ACC112 (cell line): ENCODE measurements around the gene GTF2H1.
A peak's percentile ranks its signal among the peaks of the same experiment; 100 is the strongest.

ENCODE experiments used
- H2AFZ ChIP-seq: fragments of 200-600 bp; sonication (generic); one replicate; pipeline ENCODE4 v1.6.0; 2017; ENCODE audit warnings: antibody characterized with exemption, low read length; ENCODE audit not compliant: unreplicated experiment
- H3K27ac ChIP-seq: fragments of 200-600 bp; sonication (generic); 2 replicates; pipeline ENCODE4 v1.5.1; 2014; ENCODE audit warnings: low read depth, mild to moderate bottlenecking, antibody characterized with exemption, low read length, moderate library complexity
- H3K27me3 ChIP-seq: fragments of 200-600 bp; sonication (generic); 2 replicates; pipeline ENCODE4 v1.6.1; 2014; ENCODE audit warnings: mild to moderate bottlenecking, antibody characterized with exemption, low read length, moderate library complexity, mixed read lengths; ENCODE audit not compliant: insufficient read depth
- H3K36me3 ChIP-seq: fragments of 200-600 bp; sonication (generic); 2 replicates; pipeline ENCODE4 v1.6.1; 2016; ENCODE audit warnings: mild to moderate bottlenecking, antibody characterized with exemption, low read length, moderate library complexity, mixed read lengths; ENCODE audit not compliant: insufficient read depth
- H3K4me1 ChIP-seq: fragments of 200-600 bp; sonication (generic); one replicate; pipeline ENCODE4 v1.6.1; 2016; ENCODE audit warnings: low read length, mixed read lengths; ENCODE audit not compliant: insufficient read depth, unreplicated experiment, control insufficient read depth
- H3K4me3 ChIP-seq: fragments of 200-600 bp; sonication (generic); 2 replicates; pipeline ENCODE4 v1.5.1; 2014; ENCODE audit warnings: mild to moderate bottlenecking, low read depth, low read length
- H3K79me2 ChIP-seq: fragments of 200-600 bp; sonication (generic); one replicate; pipeline ENCODE4 v1.6.0; 2016; ENCODE audit warnings: low read length; ENCODE audit not compliant: control insufficient read depth, unreplicated experiment, insufficient read depth

The GTF2H1 gene

GRCh38 chr11:18347471-18348125, 25.2 kb downstream of the GTF2H1 start:
- Histone ChIP-seq H3K36me3 (peaks cover 17% of the 10 kb centered on the region), H2AFZ (no peak overlapping the region), H3K27ac (peak overlapping the region; percentile 80), H3K27me3 (no peaks in the 10 kb centered on the region), H3K4me3 (peak overlapping the region; percentile 18; the same call in 1 of the 2 replicates), H3K4me1 (peaks cover 32% of the 10 kb centered on the region), H3K79me2 (no peaks in the 10 kb centered on the region)

- H3K4me3 ChIP-seq, result no peak overlapping the region
- peaks cover 25% of the 10 kb centered on the region for H3K4me1 ChIP-seq
- no peaks in the 10 kb centered on the region for H3K79me2 ChIP-seq
- no peak overlapping the region for H2AFZ ChIP-seq
- H3K36me3 ChIP-seq, result peaks cover 25% of the 10 kb centered on the region; the same call in 1 of the 2 replicates
- H3K27ac ChIP-seq, result peak overlapping the region; percentile 6
- no peaks in the 10 kb centered on the region for H3K27me3 ChIP-seq
These were observed 30.2 kb downstream of the GTF2H1 start for GRCh38 chr11:18352581-18352980.

- Histone ChIP-seq H3K4me3 (no peak overlapping the region), H3K36me3 (peaks cover 30% of the 10 kb centered on the region), H2AFZ (no peak overlapping the region), H3K27ac (no peak overlapping the region), H3K4me1 (no peaks in the 10 kb centered on the region), H3K27me3 (no peaks in the 10 kb centered on the region), H3K79me2 (no peaks in the 10 kb centered on the region)
These were observed 36.3 kb downstream of the GTF2H1 start for GRCh38 chr11:18358646-18359045.

DNA sequence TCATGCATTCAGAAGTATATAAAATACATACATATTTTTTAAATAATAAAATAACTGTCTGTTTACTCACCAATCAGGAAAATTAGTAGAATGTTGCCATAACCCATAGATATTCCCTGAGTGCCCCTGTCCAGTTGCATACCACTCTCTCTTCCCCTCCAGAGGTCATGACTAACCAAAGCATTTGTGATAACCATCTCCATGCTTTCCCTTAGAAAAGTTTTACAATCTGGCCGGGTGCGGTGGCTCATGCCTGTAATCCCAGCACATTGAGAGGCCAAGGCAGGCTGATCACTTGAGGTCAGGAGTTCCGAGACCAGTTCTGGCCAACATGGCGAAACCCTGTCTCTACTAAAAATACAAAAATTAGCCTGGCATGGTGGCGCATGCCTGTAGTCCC, 38.8 kb downstream of the GTF2H1 start:
- H3K79me2 ChIP-seq, result no peaks in the 10 kb centered on the region
- H2AFZ ChIP-seq, result no peak overlapping the region
- peaks cover 35% of the 10 kb centered on the region for H3K36me3 ChIP-seq
- H3K27ac ChIP-seq, result no peak overlapping the region
- no peaks in the 10 kb centered on the region for H3K4me1 ChIP-seq
- no peak overlapping the region for H3K4me3 ChIP-seq
- H3K27me3 ChIP-seq, result no peaks in the 10 kb centered on the region

DNA sequence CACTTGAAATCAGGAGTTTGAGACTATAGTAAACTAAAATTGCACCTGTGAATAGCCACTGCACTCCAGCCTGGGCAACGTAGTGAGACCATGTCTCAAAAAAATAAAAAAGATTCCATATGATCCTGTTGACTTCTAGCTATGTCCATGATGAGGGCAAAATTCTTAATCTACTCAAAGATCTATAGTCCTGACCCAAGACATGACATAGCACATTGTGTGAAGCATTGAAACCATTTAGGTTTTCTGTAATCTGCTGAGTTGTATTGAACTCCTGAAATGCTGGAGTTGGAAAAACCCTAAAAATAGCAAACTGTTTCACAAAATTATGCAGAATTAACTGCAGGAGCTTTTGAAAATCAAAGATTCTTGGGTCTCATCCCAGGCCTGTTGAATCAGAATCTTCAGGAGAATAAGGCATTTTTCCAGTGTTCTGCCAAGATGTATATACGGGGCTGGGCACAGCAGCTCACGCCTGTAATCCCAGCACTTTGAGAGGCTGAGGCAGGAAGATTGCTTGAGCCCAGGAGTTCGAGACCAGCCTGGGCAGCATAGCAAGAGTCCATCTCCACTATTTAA, 42.2 kb downstream of the GTF2H1 start:
- no peaks in the 10 kb centered on the region for H3K27me3 ChIP-seq
- no peak overlapping the region for H2AFZ ChIP-seq
- H3K36me3 ChIP-seq, result peaks cover 22% of the 10 kb centered on the region
- no peak overlapping the region for H3K4me3 ChIP-seq
- no peaks in the 10 kb centered on the region for H3K79me2 ChIP-seq
- H3K27ac ChIP-seq, result no peak overlapping the region
- H3K4me1 ChIP-seq, result peaks cover 4% of the 10 kb centered on the region

DNA sequence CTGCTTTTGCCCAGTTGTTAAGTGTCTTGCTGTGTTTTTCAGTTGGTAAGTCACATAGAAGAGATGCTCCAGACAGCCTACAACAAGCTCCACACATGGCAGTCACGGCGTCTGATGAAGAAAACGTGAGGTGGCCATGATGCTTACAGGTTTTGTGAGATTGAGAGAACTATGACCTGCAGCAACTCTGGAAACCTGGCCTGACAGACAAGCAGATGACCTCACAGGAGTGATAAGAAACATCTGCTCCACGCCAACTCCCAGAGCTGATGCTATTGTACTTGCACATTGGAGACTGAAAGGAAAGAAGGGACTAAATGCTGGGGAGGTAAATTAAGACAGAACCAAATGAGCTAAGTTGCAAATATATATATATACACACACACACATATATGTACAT, 43.4 kb downstream of the GTF2H1 start:
- Histone ChIP-seq H2AFZ (no peak overlapping the region), H3K27me3 (no peaks in the 10 kb centered on the region), H3K4me3 (no peak overlapping the region), H3K79me2 (no peaks in the 10 kb centered on the region), H3K27ac (no peak overlapping the region), H3K4me1 (peaks cover 4% of the 10 kb centered on the region), H3K36me3 (peaks cover 22% of the 10 kb centered on the region)

- no peak overlapping the region for H3K27ac ChIP-seq
- no peak overlapping the region for H2AFZ ChIP-seq
- no peaks in the 10 kb centered on the region for H3K27me3 ChIP-seq
- peaks cover 22% of the 10 kb centered on the region for H3K36me3 ChIP-seq
- H3K4me3 ChIP-seq, result no peak overlapping the region
- peaks cover 4% of the 10 kb centered on the region for H3K4me1 ChIP-seq
- no peaks in the 10 kb centered on the region for H3K79me2 ChIP-seq
These were observed 43.9 kb downstream of the GTF2H1 start for GRCh38 chr11:18366286-18366685.

GRCh38 chr11:18367431-18367830, 45.1 kb downstream of the GTF2H1 start:
- Histone ChIP-seq H3K27ac (peak overlapping the region; percentile 25; the same call in 1 of the 2 replicates), H3K36me3 (peaks cover 22% of the 10 kb centered on the region), H3K4me1 (peaks cover 4% of the 10 kb centered on the region), H2AFZ (no peak overlapping the region), H3K4me3 (no peak overlapping the region), H3K79me2 (no peaks in the 10 kb centered on the region), H3K27me3 (no peaks in the 10 kb centered on the region)

- Histone ChIP-seq H3K27ac (peak overlapping the region; percentile 61), H3K36me3 (peaks cover 19% of the 10 kb centered on the region)
These were observed 45.9 kb downstream of the GTF2H1 start for GRCh38 chr11:18368221-18368620.

DNA sequence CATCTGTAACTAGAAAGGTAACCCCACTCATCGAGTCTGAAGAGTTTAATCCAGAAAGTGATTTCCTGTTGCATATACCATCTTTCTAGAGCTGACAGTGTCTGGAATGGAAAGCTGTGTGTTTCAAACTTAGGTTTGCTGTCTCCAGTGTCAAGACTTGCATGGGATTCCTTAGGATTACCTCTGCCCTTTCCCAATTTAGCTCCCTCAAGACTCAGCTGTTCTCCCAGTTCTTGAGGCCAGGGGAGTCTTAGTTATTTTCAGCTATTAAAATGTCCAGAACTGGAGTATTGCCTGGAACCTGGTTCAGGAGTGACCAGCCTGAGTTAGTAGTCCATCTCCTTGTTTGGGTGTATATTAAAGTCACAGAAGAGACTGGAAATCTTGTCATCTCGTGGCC, 47.0 kb downstream of the GTF2H1 start:
- H3K36me3 ChIP-seq, result peaks cover 14% of the 10 kb centered on the region
- H3K79me2 ChIP-seq, result no peaks in the 10 kb centered on the region
- H2AFZ ChIP-seq, result no peak overlapping the region
- H3K4me3 ChIP-seq, result no peak overlapping the region
- H3K27me3 ChIP-seq, result no peaks in the 10 kb centered on the region
- H3K27ac ChIP-seq, result no peak overlapping the region
- peaks cover 4% of the 10 kb centered on the region for H3K4me1 ChIP-seq

More at GRCh38 chr11:18368221-18368620, 45.9 kb downstream of the GTF2H1 start:
- H3K27me3 ChIP-seq, result no peaks in the 10 kb centered on the region
- peaks cover 4% of the 10 kb centered on the region for H3K4me1 ChIP-seq
- H3K4me3 ChIP-seq, result no peak overlapping the region
- H2AFZ ChIP-seq, result no peak overlapping the region
- no peaks in the 10 kb centered on the region for H3K79me2 ChIP-seq

- Histone ChIP-seq H3K36me3 (peaks cover under 1% of the 10 kb centered on the region; the same call in 1 of the 2 replicates), H2AFZ (no peak overlapping the region), H3K79me2 (no peaks in the 10 kb centered on the region), H3K4me3 (no peak overlapping the region), H3K4me1 (peaks cover 4% of the 10 kb centered on the region), H3K27ac (no peak overlapping the region), H3K27me3 (no peaks in the 10 kb centered on the region)
These were observed 48.9 kb downstream of the GTF2H1 start for GRCh38 chr11:18371279-18371678.
